HG03060 (cell line): Measurements from ENCODE around the gene C4BPB.

Experiments
- ATAC-seq: cut with Tn5 transposase; IDR thresholded peaks from one replicate; pipeline ENCODE4 v1.9.1; 2021; ENCODE audit warnings: low read depth, moderate number of reproducible peaks; ENCODE audit not compliant: unreplicated experiment

C4BPB gene

DNA sequence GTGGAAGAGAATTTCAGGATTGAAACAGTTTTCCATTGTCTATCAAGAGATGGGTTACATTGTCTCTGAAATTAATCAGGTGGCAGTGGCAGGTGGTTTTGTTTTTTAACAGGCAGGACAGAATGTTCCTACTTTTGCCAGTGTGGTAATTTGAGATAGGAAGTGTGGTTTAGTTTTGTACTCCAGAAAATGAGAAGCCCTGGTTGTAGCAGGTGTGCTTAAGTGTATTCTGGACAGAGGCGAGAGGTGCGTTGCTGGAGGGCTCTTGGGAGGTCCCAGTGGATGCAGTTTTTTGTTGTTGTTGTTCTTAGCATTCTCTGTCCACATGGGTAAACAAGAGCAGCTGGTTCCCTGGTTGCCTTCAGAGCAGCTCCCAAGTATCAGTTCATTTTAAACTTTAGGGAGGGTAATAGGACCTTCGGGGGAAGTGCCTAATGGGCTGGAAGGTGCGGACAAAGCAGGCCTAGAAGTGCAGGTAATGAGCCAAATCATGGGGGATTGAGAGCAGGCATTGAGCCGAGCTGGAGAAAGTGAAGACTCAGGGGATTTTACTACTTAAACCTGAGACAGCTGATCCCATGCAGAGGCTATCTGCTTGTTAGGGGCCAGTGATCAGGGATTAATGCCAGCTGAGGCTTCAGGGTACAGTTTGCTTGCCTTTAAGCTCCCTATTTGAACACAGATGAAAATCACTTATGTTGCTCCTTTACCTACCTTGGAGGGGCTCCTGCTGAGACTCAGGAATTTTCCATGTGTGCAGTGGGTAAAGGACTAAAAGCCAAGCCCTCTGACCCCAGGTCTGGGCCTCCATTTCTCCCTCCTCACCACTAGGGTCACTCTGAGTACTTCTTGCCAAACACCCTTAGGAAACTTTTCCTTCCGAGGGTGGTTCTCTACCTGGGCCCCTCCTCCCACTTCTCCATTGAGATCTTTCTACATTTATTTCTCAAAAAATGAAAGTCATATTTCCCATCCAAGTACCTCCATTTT lies 29.5 kb upstream of the C4BPB start:
- no peak for ATAC-seq

DNA sequence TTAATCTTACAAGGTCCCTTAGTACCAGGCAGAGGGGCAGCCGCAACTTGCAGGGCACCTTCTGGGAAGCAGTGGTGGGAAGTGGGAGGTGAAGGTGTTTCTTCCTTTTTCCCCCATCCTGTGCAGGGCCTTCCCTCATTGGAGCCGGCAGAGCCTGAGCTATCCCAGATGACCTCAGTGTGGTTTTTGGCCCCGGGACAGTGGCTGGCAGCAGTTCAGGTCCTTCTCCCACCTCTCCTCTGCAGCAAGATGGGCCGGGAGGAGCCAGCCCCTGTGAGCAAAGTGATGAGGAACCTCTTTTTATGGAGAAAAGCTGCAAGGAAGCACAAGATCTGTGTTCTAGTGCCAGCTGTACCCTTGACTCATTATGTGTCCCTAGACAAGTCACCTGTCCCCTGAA lies 28.8 kb upstream of the C4BPB start:
- no peak for ATAC-seq

DNA sequence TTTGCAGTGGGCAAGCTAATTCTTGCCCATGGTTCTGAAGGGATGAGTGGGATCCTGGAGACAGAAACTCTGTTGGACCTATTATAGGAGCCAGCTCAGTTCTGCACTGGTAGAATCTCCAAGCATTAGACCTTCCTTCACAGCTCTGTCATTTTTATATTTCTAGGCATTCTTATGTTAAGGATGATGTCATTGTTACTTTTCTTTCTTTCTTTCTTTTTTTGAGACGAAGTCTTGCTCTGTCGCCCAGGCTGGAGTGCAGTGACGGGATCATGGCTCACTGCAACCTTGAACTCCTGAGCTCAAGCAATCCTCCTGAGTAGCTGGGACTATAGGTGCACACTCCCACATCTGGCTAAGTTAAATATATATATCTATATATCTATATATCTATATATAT lies 28.1 kb upstream of the C4BPB start:
- no peak for ATAC-seq

DNA sequence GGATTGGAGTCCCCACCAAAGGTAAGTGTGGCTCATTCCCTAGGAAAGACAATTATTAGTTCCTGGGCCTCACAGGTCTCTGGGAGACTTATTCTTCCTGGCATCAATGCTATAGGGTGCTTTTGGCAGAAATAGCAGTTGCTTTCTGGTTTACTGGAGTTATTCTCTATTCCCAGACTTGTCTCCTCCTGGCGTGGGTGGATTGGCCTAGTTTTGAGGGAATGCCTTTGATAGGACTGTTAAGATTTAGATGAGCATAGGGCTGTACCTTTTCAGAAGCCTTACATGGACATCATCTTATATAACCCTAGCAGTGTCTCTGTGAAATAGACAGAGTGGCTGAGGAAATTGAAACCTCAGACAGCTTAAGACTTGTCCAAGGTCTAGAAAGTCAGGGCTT lies 26.6 kb upstream of the C4BPB start:
- ATAC-seq = no peak

DNA sequence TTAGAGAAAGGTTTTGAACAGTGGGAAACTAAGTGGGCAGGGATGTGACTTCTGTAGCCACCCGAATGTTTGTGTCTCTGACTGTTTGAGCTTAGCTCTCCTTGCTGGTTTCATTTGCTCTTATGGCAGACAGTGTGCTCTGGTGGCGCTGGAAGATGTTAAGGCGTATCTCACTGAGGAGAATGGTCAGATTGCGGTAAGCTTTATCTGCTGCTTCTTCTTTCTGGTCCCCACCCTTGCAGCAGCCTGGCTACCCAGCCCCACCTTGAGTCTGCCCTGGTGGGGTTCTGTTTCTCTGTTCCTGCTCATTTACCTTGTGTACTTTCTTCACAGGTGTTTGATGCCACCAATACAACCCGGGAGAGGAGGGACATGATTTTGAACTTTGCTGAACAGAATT lies 25.6 kb upstream of the C4BPB start:
- no peak for ATAC-seq

DNA sequence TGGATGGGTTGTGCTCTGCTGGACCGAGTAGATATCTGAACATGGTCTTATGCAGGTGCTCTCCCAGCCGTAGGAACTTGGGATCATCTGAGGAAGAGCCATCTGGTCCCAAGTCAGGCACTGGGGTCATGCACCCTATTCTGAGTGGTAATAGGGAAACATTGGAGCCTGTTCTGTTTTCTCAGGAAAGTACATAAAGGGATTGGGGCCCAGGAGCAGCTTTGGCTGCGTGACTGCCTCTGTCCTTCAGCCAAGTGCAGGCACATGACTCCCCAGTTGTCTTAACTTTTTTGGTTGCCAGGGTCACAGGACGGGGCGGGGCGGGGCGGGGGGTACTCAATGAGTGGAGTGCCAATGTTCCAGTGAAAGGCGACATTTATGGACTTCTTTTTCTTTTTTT lies 24.1 kb upstream of the C4BPB start:
- no peak for ATAC-seq

DNA sequence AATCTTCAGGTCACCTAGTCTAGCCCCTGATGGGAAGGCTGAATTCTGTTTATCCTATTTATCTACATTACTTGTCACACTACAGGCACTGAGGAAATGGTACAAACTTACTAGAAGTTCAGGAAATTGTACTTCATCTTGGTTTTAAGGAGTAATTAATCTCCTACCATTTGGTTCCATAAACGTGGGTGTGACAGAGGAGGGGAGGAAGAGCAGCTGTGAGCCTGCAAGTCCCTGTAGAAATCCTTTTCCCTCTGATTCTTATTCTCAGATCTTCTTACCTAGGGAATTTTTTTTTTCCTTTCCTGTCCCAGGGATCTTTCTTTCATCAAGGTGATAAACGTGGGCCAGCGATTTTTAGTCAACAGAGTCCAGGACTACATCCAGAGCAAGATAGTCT lies 21.5 kb upstream of the C4BPB start:
- no peak for ATAC-seq

DNA sequence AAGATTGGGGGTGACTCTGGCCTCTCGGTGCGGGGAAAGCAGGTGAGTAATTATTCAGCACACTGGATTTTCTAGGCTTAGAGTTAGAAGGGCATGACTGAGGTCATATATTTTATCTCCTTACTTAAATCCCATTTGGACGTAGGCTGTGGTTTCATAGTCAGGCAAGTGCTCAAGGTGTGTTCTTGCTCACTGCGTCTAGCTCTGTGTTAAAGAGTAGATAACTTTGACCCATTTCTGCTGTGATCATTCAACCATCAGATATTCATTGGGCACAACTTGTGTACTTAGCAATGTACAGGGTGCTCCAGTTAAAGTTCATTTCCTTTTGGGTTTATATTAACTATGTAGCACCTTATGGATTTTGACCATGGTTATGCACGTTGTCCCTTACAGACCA lies 21.0 kb upstream of the C4BPB start:
- no peak for ATAC-seq

DNA sequence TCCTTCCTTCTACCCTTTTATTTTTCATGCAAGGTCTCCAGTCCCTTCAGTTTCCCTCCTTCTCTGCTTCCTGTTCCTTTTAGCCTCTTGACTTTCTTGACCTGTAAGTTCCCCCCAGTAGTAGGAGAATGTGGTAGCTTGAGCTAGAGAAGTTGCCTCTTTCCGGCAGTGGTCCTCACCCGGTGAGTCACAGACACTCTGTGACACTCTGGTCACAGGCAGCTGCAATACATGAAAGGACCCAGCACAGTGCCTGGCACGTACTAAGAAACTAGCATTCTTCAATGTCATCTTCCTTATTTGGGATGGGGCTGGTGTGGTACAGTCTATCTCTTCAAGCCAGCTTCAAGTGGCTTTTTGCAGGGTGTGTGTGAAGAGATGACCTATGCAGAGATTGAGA lies 19.6 kb upstream of the C4BPB start:
- no peak for ATAC-seq

DNA sequence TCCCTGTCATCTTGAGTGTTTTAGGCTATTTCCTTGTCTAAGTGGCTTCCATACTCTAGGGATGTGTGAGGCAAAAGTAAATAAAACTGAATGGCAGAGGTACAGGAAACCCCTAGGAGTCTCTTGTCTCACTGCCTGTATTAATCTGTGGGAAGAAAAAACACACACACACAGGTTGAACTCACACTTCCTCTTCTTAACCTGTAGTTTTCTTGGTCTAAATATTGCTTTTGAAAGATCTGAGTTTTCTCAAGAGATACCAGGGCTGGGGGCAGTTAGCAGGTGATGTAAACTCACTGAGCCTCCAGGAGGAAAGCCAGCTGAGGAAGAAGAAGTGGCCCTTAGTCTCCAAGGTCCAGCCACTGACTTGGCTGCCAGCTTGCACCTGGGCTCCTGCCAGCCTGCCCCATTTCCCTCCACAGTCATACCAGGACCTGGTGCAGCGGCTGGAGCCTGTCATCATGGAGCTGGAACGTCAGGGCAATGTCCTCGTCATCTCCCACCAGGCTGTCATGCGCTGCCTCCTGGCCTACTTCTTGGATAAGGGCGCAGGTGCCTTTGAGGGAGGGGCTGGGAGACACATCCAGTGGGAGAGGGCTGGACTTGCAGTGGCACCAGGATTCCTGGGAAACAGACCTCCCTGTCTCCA lies 18.7 kb upstream of the C4BPB start:
- ATAC-seq = no peak

DNA sequence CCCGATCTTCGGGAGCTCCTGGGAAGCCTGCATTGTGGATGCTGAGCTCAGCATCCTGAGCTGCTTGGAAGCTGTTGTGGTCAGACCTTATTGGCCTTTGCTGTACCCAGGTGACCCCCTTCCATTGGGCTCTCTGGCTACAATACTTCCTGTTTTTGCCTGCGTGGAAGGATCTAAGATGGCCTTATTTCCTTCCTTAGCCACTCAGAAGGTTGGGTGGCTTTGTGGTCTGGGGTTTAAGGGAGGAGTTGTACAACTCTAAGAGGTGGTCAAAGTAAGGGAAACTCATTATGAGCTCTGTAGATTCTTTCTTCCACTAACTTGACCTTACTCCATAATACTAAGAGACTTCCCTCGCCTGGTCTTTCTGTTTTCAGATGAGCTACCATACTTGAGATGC lies 17.8 kb upstream of the C4BPB start:
- ATAC-seq = no peak

DNA sequence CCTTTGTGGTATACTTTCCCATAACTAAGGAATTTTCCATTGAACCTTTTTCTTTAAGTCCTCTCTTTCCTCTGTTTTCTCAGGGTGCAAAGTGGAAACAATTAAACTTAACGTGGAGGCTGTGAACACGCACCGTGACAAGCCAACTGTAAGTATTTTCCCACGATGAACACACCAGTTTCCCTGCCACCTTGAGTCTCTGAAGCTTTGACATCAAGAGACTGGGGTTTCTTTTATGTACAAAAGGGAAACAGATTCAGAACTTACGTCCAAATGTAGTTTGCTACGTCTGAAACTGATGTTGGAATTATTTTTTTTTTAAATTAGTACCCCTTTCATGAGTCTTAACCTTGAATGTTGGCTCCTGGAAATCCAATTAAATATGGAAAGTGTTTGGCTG lies 17.2 kb upstream of the C4BPB start:
- ATAC-seq = no peak

DNA sequence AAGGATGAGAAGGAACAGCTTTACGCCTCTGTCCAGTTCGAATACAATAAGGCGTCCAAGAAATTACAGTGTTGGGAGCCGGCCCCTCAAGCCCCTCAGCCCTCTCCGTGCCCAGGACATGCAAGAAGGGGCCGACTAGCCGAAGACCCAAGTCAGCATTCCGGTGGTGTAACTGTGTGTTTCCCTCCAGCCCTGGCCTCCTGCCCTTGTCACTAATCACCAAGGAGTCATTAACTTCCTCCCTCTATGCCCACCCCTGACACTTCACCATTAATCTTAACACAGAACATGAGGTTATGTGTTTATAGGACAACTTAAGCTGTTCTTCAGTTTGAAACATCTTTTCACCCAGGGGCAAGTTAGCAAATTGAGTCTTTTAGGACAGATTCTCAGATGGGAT lies 16.4 kb upstream of the C4BPB start:
- no peak for ATAC-seq

DNA sequence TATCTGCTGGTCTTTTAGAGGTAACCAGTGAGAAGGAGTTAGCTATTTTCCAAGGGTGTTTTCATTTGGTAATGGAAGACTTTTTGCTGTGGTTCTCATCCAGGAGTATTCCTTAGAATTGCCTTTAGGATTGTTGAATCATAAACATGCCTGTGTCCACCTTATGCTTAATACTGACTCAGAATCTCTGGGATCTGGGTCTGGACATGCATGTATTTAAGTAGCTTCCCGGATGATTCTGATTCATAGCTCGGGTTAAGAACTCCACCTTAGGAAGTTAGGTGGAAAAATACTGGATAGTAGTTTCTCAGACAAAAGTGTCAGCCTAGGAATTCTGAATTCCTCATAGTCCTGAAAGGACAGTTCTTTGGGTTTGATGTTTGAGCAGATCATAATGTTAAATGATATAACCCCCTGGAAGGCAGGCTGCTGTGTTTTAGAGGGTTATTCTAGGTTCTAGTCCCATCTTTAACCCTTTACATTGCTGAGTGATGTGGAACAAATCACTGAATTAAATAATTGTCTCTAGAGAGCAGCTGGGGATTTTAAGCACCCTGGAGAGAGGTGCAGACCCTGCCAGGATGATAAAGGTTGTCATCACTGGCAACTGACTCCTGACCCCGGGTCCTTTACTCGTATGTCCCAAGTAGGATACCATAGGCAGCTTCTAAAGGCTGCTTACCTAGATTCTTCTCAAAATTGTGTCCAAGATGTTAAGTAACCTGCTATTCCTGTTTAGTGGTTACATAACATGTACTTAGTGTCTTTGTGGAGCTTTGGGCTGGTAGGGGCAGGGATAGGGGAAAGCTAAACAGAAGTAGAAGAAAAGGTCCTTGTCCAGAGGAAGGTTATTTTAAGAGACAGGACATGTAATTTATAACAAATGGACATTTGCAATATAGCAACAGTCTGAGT lies 14.5 kb upstream of the C4BPB start:
- ATAC-seq = no peak

DNA sequence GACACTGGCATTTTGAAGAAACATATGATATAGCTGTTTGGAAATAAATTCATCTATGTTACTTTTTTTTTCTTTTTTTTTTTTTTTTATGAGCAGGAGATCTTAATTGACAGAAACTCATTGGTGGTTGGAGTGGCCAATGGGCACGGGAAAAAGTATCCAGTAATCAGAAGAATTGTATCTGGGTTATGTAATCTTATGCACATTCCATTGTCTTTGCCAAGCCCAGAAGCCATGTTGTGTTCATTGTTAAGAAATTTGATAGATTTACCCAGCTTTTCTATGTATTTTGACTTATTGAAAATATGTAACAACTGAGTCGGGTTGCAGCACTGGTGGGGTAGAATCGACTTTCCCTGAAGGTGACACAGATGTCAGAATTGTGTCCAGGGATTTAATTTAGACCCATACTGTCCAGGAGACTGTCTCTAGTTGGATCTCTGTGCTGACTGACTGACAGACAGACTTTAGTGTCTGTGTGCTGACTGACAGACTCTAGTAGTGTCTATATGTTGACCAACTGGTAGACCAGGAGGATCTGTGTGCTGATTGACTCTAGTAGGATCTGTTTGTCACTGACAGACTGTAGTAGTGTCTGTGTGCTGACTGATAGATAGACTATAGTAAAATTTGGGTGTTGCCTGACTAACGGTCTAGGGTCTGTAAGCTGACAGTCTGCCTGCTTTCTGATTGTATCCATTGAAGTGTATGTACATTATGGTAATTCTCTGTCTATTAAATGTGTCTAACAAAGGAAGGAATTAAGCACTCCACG lies 12.3 kb upstream of the C4BPB start:
- ATAC-seq = no peak

DNA sequence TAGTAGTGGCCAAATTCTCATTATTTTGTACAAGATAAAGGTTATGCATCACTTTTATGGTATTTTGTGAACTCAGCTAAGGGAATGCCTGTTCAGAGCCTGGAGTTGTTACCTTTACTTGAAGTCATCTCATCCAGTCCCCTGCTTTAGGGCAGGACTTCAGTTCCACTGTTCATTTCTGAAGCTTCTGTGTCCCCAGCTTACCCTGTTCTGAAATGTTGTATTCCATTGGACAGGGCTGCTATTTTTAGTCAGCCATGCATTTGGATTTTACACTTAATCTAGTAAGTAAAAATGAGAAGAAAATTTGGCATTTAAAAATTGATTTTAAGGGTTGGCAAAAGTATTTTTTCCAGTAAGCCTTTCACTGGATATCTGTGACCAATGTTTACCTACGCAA lies 11.6 kb upstream of the C4BPB start:
- no peak for ATAC-seq

DNA sequence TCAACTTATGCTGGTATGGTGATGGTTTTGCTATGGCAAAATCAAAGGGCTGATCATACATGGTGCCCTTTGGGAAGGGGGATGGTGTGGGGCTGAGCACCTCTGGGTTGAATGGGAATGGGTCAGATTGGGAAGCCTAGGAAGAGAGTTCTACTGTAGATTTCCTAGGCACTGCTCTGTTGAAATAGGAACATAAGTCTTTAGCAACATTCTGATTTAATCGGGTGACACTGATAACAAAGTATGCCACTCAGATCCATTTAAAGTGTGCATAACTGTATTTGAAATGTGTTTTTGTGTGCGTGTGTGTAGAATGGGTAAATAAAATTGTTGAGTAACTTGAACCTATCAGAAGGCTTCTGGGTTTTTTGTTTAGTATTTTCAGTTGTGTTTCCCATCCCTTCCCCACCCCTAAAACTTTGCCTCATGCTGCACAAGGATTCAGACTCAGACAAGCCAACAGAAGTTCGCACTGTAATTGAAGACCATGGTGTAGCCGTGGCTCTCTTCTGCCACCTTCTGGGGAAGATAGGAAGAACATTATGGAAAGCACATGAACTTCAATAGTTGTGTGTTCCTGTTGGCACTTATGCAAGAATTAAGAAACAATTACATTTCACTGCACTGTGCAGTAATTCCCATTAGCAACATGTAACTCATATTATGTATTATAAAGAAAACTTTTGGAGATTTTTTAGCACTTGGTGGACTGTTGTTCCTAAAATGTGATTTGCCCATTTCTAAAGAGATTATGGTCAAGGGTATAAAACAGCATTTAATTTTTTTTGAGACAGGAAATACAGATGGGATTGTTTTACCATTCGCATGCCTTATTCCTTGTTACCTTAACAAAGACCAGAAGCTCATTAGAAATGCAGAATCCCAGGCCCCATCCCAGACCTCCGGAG lies 10.9 kb upstream of the C4BPB start:
- no peak for ATAC-seq

DNA sequence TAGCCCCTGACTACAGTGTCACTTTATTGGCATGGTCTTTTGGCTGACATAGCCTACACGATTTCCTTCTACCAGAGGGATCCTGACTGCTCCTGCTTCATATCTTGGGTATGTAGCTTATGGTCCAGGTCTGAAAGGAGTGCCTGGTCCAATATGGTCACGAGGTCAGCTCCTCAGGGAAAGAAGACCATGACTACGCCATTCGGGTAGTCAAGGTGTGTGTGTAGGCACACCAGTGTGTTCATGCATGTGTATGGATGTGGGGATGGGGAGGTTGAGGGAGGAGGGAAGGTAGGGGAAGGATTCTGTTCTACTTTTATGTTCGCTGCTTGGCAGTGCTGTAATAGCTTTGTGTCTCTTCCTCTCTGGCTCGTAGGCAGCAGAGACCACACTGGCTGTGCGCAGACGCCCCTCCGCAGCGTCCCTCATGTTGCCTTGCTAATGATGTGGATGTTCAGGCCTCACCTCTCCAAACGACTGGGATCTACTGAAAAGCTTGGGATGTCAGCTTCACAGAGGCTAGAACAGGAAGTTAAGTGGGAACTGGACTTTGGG lies 10.0 kb upstream of the C4BPB start:
- ATAC-seq = no peak

DNA sequence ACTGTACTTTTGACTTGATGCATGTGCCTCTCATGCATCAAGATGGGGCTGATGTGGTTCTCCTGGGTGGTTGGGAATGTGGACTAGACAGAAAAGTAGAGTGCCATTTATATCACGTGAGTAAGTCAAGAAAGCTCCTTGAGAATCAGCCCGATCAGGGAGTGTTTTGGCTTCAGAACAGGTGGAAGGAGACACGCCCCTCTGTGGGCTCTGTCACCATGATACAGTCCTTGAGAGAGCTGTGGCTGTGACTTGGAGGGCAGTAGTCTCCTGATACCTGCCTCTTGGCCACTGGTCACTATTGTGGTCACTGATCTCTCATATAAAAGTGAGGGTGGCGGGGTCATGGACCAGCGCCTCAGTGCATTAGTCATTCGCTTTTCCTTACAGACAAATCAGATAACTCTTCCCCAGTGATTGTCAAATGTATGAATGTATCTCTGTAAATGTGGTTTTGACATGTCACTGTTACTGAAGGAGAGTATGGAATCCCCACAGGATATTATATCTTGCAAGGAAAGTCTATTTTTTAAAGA lies 8.9 kb upstream of the C4BPB start:
- ATAC-seq = no peak
